ENCODE data around the gene HOXC5.

The HOXC5 gene

GRCh38 chr12:54075974-54076373, 43.1 kb downstream of the HOXC5 start:
- TF ChIP-seq SIN3A (IDR thresholded peaks at IDR 0.05; ENCODE audit: borderline replicate concordance, insufficient read depth, low read length) (no peak), TAF1 (IDR thresholded peaks at IDR 0.05; ENCODE audit: borderline replicate concordance, insufficient read depth, low read length) (no peak), FOXP2 (optimal IDR thresholded peaks at IDR 0.05; ENCODE audit: borderline replicate concordance, extremely low read depth, extremely low read length, insufficient read depth) (no peak), POLR2AphosphoS5 (IDR thresholded peaks at IDR 0.05; ENCODE audit: low read depth, low read length) (no peak)
- TF ChIP-seq, protein P1, sequence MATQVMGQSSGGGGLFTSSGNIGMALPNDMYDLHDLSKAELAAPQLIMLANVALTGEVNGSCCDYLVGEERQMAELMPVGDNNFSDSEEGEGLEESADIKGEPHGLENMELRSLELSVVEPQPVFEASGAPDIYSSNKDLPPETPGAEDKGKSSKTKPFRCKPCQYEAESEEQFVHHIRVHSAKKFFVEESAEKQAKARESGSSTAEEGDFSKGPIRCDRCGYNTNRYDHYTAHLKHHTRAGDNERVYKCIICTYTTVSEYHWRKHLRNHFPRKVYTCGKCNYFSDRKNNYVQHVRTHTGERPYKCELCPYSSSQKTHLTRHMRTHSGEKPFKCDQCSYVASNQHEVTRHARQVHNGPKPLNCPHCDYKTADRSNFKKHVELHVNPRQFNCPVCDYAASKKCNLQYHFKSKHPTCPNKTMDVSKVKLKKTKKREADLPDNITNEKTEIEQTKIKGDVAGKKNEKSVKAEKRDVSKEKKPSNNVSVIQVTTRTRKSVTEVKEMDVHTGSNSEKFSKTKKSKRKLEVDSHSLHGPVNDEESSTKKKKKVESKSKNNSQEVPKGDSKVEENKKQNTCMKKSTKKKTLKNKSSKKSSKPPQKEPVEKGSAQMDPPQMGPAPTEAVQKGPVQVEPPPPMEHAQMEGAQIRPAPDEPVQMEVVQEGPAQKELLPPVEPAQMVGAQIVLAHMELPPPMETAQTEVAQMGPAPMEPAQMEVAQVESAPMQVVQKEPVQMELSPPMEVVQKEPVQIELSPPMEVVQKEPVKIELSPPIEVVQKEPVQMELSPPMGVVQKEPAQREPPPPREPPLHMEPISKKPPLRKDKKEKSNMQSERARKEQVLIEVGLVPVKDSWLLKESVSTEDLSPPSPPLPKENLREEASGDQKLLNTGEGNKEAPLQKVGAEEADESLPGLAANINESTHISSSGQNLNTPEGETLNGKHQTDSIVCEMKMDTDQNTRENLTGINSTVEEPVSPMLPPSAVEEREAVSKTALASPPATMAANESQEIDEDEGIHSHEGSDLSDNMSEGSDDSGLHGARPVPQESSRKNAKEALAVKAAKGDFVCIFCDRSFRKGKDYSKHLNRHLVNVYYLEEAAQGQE (IDR thresholded peaks at IDR 0.05; ENCODE audit: insufficient read depth in 1 of 2, low read depth in 2 of 2, low read length in 2 of 2): no peak

DNA sequence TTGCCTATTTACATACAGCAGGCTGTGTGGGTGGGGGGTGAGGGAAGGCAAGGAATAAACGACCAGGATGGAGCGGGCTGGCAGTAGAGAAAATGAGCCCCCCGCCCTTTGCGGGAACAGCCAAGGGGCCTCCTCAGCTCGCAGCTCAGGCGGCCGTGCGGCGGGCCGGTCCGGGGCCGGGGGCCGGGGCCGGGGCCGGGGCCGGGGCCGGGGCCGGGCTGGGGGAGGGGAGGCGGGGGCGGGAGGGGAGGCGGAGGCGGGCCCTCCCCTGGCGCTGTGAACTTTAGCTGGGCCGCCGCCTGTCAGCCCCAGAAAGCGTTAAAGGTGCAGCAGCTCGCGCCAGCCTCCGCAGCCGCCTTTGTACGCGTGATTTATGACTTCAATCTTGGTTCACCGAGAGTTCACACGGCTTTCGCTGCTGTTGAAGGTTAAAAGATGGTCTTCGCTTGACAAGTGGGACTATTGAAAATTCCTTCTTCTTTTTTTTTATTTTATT, 49.6 kb downstream of the HOXC5 start:
- TF ChIP-seq POLR2AphosphoS5 (IDR thresholded peaks at IDR 0.05; ENCODE audit: low read depth, low read length): no peak
- TF ChIP-seq SIN3A (IDR thresholded peaks at IDR 0.05; ENCODE audit: borderline replicate concordance, insufficient read depth, low read length): no peak
- TF ChIP-seq FOXP2 (optimal IDR thresholded peaks at IDR 0.05; ENCODE audit: borderline replicate concordance, extremely low read depth, extremely low read length, insufficient read depth): no peak
- no peak for TF ChIP-seq TAF1 (IDR thresholded peaks at IDR 0.05; ENCODE audit: borderline replicate concordance, insufficient read depth, low read length)
- TF ChIP-seq, protein P1 (IDR thresholded peaks at IDR 0.05; ENCODE audit: insufficient read depth in 1 of 2, low read depth in 2 of 2, low read length in 2 of 2): no peak
